Lower leg skin (tissue), 3 donors: ENCODE measurements around the gene UBXN10.

Experiments
- POLR2A ChIP-seq, 2 donors: fragments of 450-650 bp; IDR thresholded peaks; one replicate each; pipeline ENCODE4 v1.6.1; 2016 to 2017; ENCODE audit warnings: antibody characterized with exemption in 2 of 2, mild to moderate bottlenecking in 1 of 2, moderate library complexity in 1 of 2
- TF ChIP-seq, protein P1 (sequence below), 3 donors: fragments of 450-650 bp; IDR thresholded peaks; one replicate each; pipeline ENCODE4 v1.5.1; 2016; ENCODE audit warnings: antibody characterized with exemption in 3 of 3, mild to moderate bottlenecking in 3 of 3, moderate library complexity in 2 of 3

DNA sequence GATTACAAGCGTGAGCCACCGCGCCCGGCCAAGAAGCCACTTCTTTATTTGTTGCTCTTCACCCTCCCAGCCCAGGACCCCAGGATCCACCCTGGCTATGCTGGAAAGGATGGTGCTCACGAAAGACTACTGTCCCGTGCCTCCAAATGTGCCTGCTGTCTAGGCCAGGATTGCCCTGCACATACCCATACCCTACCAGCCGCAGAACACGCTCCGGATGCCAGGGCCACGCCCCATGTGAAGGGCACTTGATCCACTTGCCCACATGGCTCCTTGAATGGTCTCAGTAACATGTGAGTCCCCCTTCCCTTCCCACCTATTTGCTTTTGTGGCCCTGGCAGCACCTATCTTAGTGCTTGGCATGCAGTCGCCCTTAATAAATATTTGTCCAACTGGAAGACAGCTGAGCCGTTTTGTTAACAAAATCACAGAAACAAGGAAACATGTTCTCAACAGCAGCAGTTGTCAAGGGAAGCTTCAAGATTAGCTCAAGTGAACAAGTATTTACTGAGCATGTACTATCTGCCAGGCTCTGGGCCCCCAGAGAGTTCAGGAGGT is 13.8 kb upstream of the UBXN10 start:
- TF ChIP-seq, protein P1, sequence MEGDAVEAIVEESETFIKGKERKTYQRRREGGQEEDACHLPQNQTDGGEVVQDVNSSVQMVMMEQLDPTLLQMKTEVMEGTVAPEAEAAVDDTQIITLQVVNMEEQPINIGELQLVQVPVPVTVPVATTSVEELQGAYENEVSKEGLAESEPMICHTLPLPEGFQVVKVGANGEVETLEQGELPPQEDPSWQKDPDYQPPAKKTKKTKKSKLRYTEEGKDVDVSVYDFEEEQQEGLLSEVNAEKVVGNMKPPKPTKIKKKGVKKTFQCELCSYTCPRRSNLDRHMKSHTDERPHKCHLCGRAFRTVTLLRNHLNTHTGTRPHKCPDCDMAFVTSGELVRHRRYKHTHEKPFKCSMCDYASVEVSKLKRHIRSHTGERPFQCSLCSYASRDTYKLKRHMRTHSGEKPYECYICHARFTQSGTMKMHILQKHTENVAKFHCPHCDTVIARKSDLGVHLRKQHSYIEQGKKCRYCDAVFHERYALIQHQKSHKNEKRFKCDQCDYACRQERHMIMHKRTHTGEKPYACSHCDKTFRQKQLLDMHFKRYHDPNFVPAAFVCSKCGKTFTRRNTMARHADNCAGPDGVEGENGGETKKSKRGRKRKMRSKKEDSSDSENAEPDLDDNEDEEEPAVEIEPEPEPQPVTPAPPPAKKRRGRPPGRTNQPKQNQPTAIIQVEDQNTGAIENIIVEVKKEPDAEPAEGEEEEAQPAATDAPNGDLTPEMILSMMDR (IDR thresholded peaks at IDR 0.05), result no peak
- TF ChIP-seq POLR2A (IDR thresholded peaks at IDR 0.05), result no peak
